Measurements from ENCODE around the gene AQP7.
"Not testable (repeated sequence)": the region's sequence is repeated elsewhere in the genome, so short reads cannot be mapped to it uniquely, and the experiment has no call there.

DNA sequence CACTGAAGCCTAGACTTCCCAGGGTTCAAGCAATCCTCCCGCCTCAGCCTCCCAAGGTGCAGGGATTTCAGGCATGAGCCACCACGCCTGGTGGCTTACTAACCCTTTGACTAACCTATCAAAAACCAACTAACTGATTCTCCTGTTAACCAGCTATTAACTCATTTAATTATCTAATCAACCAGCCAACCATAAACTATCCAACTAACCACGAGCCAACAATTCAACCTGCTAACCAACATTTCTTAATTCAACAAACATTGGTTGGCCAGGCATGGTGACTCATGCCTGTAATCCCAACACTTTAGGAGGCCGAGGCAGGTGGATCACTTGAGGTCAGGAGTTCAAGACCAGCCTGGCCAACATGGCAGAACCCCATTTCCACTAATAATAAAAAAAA lies 3.3 kb downstream of the AQP7 start:
- TF ChIP-seq CTCF (IDR thresholded peaks at IDR 0.05; ENCODE audit: low read depth, low read length, missing input control); YY1 (IDR thresholded peaks at IDR 0.05); JUND (IDR thresholded peaks at IDR 0.05); SP1 (IDR thresholded peaks at IDR 0.05); HNF4G (IDR thresholded peaks at IDR 0.05); TAF1 (conservative IDR thresholded peaks at IDR 0.05); NR2F2 (IDR thresholded peaks at IDR 0.05); REST (IDR thresholded peaks at IDR 0.05); GABPA (IDR thresholded peaks at IDR 0.05 in 1 of 2, conservative IDR thresholded peaks at IDR 0.05 in 1 of 2); RAD21 (IDR thresholded peaks at IDR 0.05): not testable (repeated sequence)
- TF ChIP-seq, protein P1, sequence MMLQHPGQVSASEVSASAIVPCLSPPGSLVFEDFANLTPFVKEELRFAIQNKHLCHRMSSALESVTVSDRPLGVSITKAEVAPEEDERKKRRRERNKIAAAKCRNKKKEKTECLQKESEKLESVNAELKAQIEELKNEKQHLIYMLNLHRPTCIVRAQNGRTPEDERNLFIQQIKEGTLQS (IDR thresholded peaks at IDR 0.05), result not testable (repeated sequence)
- TF ChIP-seq, protein P2, sequence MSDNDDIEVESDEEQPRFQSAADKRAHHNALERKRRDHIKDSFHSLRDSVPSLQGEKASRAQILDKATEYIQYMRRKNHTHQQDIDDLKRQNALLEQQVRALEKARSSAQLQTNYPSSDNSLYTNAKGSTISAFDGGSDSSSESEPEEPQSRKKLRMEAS (IDR thresholded peaks at IDR 0.05), result not testable (repeated sequence)

Measured in liver (tissue), 3 donors.